Fibroblast of lung (primary cell): ENCODE measurements around the gene TBCK. TPM values are rescaled to one million over a fixed set of nuclear protein-coding genes. Genes with fewer than 3 reads are reported as not detected.

Source experiments
- DNase-seq, 2 donors: peaks; one replicate each; pipeline versions ENCODE4 v3.0.0 to v3.0.0-alpha.2; 2010; ENCODE audit warnings: low read depth in 2 of 2
- H2AFZ ChIP-seq: 2 replicates; pipeline ENCODE4 v1.5.1; 2012; ENCODE audit warnings: low read length, control low read depth, inconsistent platforms
- H3K27ac ChIP-seq: 2 replicates; pipeline ENCODE4 v1.5.1; 2011; ENCODE audit warnings: low read length, control low read depth; ENCODE audit not compliant: insufficient read depth
- H3K27me3 ChIP-seq: 2 replicates; pipeline ENCODE4 v1.5.1; 2011; ENCODE audit warnings: mild to moderate bottlenecking, low read length; ENCODE audit not compliant: control insufficient read depth, insufficient read depth
- H3K36me3 ChIP-seq: 2 replicates; pipeline ENCODE4 v1.5.1; 2011; ENCODE audit warnings: low read length; ENCODE audit not compliant: control insufficient read depth, insufficient read depth
- H3K4me1 ChIP-seq: 2 replicates; pipeline ENCODE4 v1.5.1; 2011; ENCODE audit warnings: low read length; ENCODE audit not compliant: control insufficient read depth, insufficient read depth; ENCODE audit errors: extremely low read depth
- H3K4me2 ChIP-seq: 2 replicates; pipeline ENCODE4 v1.5.1; 2011; ENCODE audit warnings: low read length, control low read depth; ENCODE audit not compliant: insufficient read depth; ENCODE audit errors: extremely low read depth
- H3K4me3 ChIP-seq, 4 experiments: fragments of 200-600 bp in 1 of 4; sonication (generic) in 1 of 4; replicated peaks in 1 of 4; 2 replicates each; pipeline ENCODE4 v1.5.1; 2011 to 2016; ENCODE audit warnings: low read length in 4 of 4, low read depth in 3 of 4, mild to moderate bottlenecking in 3 of 4, control low read depth in 2 of 4, inconsistent platforms in 1 of 4, mixed read lengths in 1 of 4; ENCODE audit not compliant: insufficient read depth in 1 of 4; ENCODE audit errors: control extremely low read depth in 1 of 4
- H3K79me2 ChIP-seq: 2 replicates; pipeline ENCODE4 v1.5.1; 2012; ENCODE audit warnings: mild to moderate bottlenecking, low read length, inconsistent platforms; ENCODE audit not compliant: control insufficient read depth, insufficient read depth
- H3K9ac ChIP-seq: 2 replicates; pipeline ENCODE4 v1.5.1; 2011; ENCODE audit warnings: mild to moderate bottlenecking, low read length, control low read depth; ENCODE audit not compliant: insufficient read depth
- H3K9me3 ChIP-seq: 2 replicates; pipeline ENCODE4 v1.5.1; 2012; ENCODE audit warnings: low read depth, low read length; ENCODE audit not compliant: control insufficient read depth, insufficient read depth
- H4K20me1 ChIP-seq: 2 replicates; pipeline ENCODE4 v1.5.1; 2011; ENCODE audit warnings: low read length; ENCODE audit not compliant: control insufficient read depth, insufficient read depth; ENCODE audit errors: extremely low read depth
- EZH2 ChIP-seq: IDR thresholded peaks from 2 replicates; pipeline ENCODE4 v1.5.1; 2012; ENCODE audit warnings: low read length, control low read depth, mild to moderate bottlenecking; ENCODE audit errors: missing control alignments
- polyA plus RNA-seq, 2 donors: library from polyadenylated mRNA; depleted of rRNA in 1 of 2; stranded (reverse) in 1 of 2; unstranded in 1 of 2; fragments of >200 nt; gene quantifications; 2 replicates each; pipeline ENCODE4 v1.2.1, GENCODE V29; 2011 to 2012; ENCODE audit warnings: missing spikeins in 1 of 2
- total RNA-seq: library from RNA; depleted of rRNA; stranded (reverse); fragments of >200 nt; gene quantifications from 2 replicates; pipeline ENCODE4 v1.2.1, GENCODE V29; 2014
- TF ChIP-seq, protein P1 (sequence below), 2 donors: IDR thresholded peaks in 1 of 2; conservative IDR thresholded peaks in 1 of 2; 1 replicate in 1 of 2; 2 replicates in 1 of 2; pipeline ENCODE4 v1.5.1; 2011 to 2012; ENCODE audit warnings: low read length in 2 of 2, control low read depth in 1 of 2, inconsistent platforms in 1 of 2, low read depth in 1 of 2, mild to moderate bottlenecking in 1 of 2

TBCK gene
- total and polyA plus RNA-seq, 2 donors (not counting 1 experiment from before 2014, with no cell fraction given), result 29.0 to 69.9 TPM

DNA sequence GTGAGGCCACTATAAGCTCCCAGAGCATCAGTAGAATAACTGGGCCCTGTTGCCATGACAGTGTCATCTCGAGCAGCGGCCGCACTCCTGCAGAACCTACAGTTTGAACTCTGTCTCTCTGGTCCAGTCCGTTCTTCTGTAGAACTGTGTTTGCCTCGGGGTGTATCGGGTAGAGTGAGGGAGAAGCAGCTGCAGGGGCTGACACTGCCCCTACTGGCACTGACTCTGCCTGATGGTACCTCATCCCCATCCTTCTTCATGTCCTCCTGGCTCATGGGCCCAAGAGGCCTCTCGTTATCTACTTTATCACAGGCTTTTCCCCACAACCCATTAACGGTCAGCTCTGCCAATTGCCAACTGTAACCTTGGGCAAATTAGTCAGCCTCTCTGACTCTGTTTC is 324.3 kb downstream of the TBCK start:
- no peak overlapping the region for H2AFZ ChIP-seq
- DNase-seq, result no peak
- no peaks in the 10 kb centered on the region for H3K36me3 ChIP-seq
- H3K4me1 ChIP-seq, result no peaks in the 10 kb centered on the region
- no peak overlapping the region for H3K4me3 ChIP-seq
- no peak overlapping the region for H3K9ac ChIP-seq
- no peaks in the 10 kb centered on the region for H4K20me1 ChIP-seq
- no peaks in the 10 kb centered on the region for H3K9me3 ChIP-seq
- H3K4me2 ChIP-seq, result no peak overlapping the region
- no peaks in the 10 kb centered on the region for H3K27me3 ChIP-seq
- no peak for TF ChIP-seq EZH2
- TF ChIP-seq, protein P1, sequence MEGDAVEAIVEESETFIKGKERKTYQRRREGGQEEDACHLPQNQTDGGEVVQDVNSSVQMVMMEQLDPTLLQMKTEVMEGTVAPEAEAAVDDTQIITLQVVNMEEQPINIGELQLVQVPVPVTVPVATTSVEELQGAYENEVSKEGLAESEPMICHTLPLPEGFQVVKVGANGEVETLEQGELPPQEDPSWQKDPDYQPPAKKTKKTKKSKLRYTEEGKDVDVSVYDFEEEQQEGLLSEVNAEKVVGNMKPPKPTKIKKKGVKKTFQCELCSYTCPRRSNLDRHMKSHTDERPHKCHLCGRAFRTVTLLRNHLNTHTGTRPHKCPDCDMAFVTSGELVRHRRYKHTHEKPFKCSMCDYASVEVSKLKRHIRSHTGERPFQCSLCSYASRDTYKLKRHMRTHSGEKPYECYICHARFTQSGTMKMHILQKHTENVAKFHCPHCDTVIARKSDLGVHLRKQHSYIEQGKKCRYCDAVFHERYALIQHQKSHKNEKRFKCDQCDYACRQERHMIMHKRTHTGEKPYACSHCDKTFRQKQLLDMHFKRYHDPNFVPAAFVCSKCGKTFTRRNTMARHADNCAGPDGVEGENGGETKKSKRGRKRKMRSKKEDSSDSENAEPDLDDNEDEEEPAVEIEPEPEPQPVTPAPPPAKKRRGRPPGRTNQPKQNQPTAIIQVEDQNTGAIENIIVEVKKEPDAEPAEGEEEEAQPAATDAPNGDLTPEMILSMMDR (conservative IDR thresholded peaks at IDR 0.05 in 1 of 2, IDR thresholded peaks at IDR 0.05 in 1 of 2; ENCODE audit: low read depth in 1 of 2, low read length in 2 of 2), result no peak
- no peak overlapping the region for H3K27ac ChIP-seq
- H3K79me2 ChIP-seq, result no peaks in the 10 kb centered on the region

Other genes starting within 250 kb of the TBCK start
- 25.4 and 28.2 TPM in 2 replicates for gene AIMP1, start 341 bp upstream of the TBCK start, total RNA-seq
- 43.1 and 48.4 TPM in 2 replicates for gene AIMP1, start 341 bp upstream of the TBCK start, polyA plus RNA-seq
- gene GIMD1, start 52.6 kb upstream of the TBCK start, total RNA-seq, result not detected in 2 replicates
- gene GIMD1, start 52.6 kb upstream of the TBCK start, polyA plus RNA-seq, result not detected in 2 replicates